Measurements from ENCODE around the gene ZNHIT1. TPM values are rescaled to one million over a fixed set of nuclear protein-coding genes. Genes with fewer than 3 reads are reported as not detected.
"Not testable (repeated sequence)": the region's sequence is repeated elsewhere in the genome, so short reads cannot be mapped to it uniquely, and the experiment has no call there.

Gene ZNHIT1
- total RNA-seq, 1 donor from 2014 or later: 50.1 TPM

- DNase-seq (ENCODE audit: low spot score): no peak
- intact Hi-C loops (cut with DNase I): no loop called here
Observed at GRCh38 chr7:101185258-101185839, 32.6 kb upstream of the ZNHIT1 start.

- intact Hi-C loops (cut with DNase I): no loop called here
- DNase-seq (ENCODE audit: low spot score): no peak
Observed at GRCh38 chr7:101186194-101186593, 31.8 kb upstream of the ZNHIT1 start.

GRCh38 chr7:101186844-101187428 lies 31.0 kb upstream of the ZNHIT1 start:
- intact Hi-C loops (cut with DNase I): no loop called here
- no peak for DNase-seq (ENCODE audit: low spot score)

- DNase-seq (ENCODE audit: low spot score): no peak
- intact Hi-C loops (cut with DNase I): no loop called here
Observed at GRCh38 chr7:101189109-101189508, 28.9 kb upstream of the ZNHIT1 start.

- intact Hi-C loops (cut with DNase I): no loop called here
Observed at GRCh38 chr7:101195884-101196283, 22.1 kb upstream of the ZNHIT1 start.

GRCh38 chr7:101197991-101198390 lies 20.0 kb upstream of the ZNHIT1 start:
- no peak for DNase-seq (ENCODE audit: low spot score)
- intact Hi-C loops (cut with DNase I): no loop called here

More at GRCh38 chr7:101195884-101196283, 22.1 kb upstream of the ZNHIT1 start:
- no peak for DNase-seq (ENCODE audit: low spot score)

- intact Hi-C loops (cut with DNase I): no loop called here
- no peak for DNase-seq (ENCODE audit: low spot score)
Observed at GRCh38 chr7:101198476-101198875, 19.5 kb upstream of the ZNHIT1 start.

- DNase-seq (ENCODE audit: low spot score); intact Hi-C loops (cut with DNase I): not testable (repeated sequence)
Observed at GRCh38 chr7:101199522-101199921, 18.4 kb upstream of the ZNHIT1 start.

- intact Hi-C loops (cut with DNase I): no loop called here
- DNase-seq (ENCODE audit: low spot score): no peak
Observed at GRCh38 chr7:101200504-101200861, 17.5 kb upstream of the ZNHIT1 start.

- intact Hi-C loops (cut with DNase I): no loop called here
- DNase-seq (ENCODE audit: low spot score): no peak
Observed at GRCh38 chr7:101200862-101201599, 16.9 kb upstream of the ZNHIT1 start, which contains the start of gene MOGAT3. Gene MOGAT3 (minus strand): TSS chr7:101201036. CDS start chr7:101200854, 182 bp downstream.

GRCh38 chr7:101201695-101202602 lies 16.0 kb upstream of the ZNHIT1 start:
- DNase-seq (ENCODE audit: low spot score): no peak
- intact Hi-C loops (cut with DNase I): no loop called here

GRCh38 chr7:101202603-101202918 lies 15.4 kb upstream of the ZNHIT1 start:
- no peak for DNase-seq (ENCODE audit: low spot score)
- intact Hi-C loops (cut with DNase I): no loop called here

GRCh38 chr7:101203740-101204738 lies 13.9 kb upstream of the ZNHIT1 start:
- intact Hi-C loops (cut with DNase I); DNase-seq (ENCODE audit: low spot score): not testable (repeated sequence)

GRCh38 chr7:101205901-101206664 lies 11.9 kb upstream of the ZNHIT1 start:
- DNase-seq (ENCODE audit: low spot score): no peak
- intact Hi-C loops (cut with DNase I): no loop called here

GRCh38 chr7:101206665-101207042 lies 11.3 kb upstream of the ZNHIT1 start:
- DNase-seq (ENCODE audit: low spot score): no peak

GRCh38 chr7:101207459-101207858 lies 10.5 kb upstream of the ZNHIT1 start:
- intact Hi-C loops (cut with DNase I): no loop called here
- DNase-seq (ENCODE audit: low spot score): no peak

More at GRCh38 chr7:101206665-101207042, 11.3 kb upstream of the ZNHIT1 start:
- intact Hi-C loops (cut with DNase I): no loop called here

GRCh38 chr7:101208794-101209193 lies 9.2 kb upstream of the ZNHIT1 start:
- no peak for DNase-seq (ENCODE audit: low spot score)
- intact Hi-C loops (cut with DNase I): no loop called here

GRCh38 chr7:101210143-101210542 lies 7.8 kb upstream of the ZNHIT1 start:
- DNase-seq (ENCODE audit: low spot score): no peak
- intact Hi-C loops (cut with DNase I): no loop called here

Data from cardiac septum (tissue), 1 donor.